Measurements from ENCODE around the gene TMEM14A. TPM values are rescaled to one million over a fixed set of nuclear protein-coding genes. Genes with fewer than 3 reads are reported as not detected.
A peak's percentile ranks its signal among the peaks of the same experiment; 100 is the strongest.

TMEM14A gene
- total and polyA plus RNA-seq, 9 of the 15 experiments (the other 6 are each of a cell fraction or from before 2014, with no cell fraction given) = 3.5 to 43.3 (median 8.5) TPM

DNA sequence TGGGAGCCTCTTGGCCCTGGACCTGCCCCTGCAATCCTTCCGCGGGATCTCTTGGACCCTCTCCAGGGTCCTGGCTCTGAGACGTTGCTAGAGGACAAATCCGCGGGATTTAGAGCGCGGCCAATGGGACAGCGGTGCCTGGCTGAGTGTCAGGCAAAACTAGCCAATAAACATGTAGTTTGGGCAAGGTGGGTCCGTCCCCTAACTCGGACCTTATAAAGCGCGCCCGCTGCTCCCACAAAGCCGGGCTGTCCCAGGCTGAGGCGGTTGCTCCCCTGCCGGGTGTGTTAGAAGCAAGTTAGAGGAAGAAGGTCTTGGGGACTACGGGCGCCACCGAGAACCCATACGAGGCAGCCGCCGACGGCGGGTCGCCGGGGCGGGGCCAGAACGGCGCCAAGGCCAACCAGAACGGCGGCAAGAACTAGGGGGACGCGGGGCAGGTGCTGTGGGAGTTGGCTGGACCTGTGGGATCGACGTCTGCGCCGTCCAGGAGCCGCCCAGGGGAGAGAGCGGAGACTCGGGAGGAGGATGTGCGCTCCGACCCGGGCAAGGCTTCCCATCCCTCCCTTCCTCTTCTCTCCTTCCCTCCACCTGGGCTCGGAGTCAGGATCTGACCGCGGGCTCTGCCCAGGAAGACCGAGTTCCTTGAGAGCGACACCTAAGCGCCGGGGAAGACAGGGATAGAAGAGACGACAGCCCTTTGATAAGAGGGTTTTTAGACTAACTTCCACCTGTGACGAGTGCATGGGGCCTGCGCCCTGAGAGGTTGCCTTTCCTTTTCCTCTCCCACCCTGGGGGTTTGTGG, 6.5 kb upstream of the TMEM14A start (continued):
- TF ChIP-seq RBM14 (IDR thresholded peaks at IDR 0.05; ENCODE audit: borderline replicate concordance, insufficient read depth, low read depth, low read length) (no peak), CAMTA2 (CRISPR knock-in tag; conservative IDR thresholded peaks at IDR 0.05) (no peak), ZNF324 (CRISPR knock-in tag; IDR thresholded peaks at IDR 0.05) (no peak), WHSC1 (IDR thresholded peaks at IDR 0.05; ENCODE audit: low read length) (no peak), JUNB (CRISPR knock-in tag; conservative IDR thresholded peaks at IDR 0.05) (no peak), RCOR1 (IDR thresholded peaks at IDR 0.05; ENCODE audit: borderline replicate concordance in 1 of 2, low read depth in 2 of 2, low read length in 2 of 2) (peak in 1 of 2 experiments; percentile 15; a peak in 1 of 4 replicates), ZNF41 (CRISPR knock-in tag; conservative IDR thresholded peaks at IDR 0.05) (peak; percentile 46; the same call in 1 of the 2 replicates), SMARCB1 (IDR thresholded peaks at IDR 0.05; ENCODE audit: insufficient read length, low read depth) (no peak), MAFF (IDR thresholded peaks at IDR 0.05; ENCODE audit: low read length) (no peak), ERF (CRISPR knock-in tag; IDR thresholded peaks at IDR 0.05) (no peak)
- TF ChIP-seq, protein P1, sequence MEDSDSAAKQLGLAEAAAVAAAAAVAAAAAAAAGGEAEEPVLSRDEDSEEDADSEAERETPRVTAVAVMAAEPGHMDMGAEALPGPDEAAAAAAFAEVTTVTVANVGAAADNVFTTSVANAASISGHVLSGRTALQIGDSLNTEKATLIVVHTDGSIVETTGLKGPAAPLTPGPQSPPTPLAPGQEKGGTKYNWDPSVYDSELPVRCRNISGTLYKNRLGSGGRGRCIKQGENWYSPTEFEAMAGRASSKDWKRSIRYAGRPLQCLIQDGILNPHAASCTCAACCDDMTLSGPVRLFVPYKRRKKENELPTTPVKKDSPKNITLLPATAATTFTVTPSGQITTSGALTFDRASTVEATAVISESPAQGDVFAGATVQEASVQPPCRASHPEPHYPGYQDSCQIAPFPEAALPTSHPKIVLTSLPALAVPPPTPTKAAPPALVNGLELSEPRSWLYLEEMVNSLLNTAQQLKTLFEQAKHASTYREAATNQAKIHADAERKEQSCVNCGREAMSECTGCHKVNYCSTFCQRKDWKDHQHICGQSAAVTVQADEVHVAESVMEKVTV (CRISPR knock-in tag; IDR thresholded peaks at IDR 0.05) = no peak
- TF ChIP-seq, protein P2, sequence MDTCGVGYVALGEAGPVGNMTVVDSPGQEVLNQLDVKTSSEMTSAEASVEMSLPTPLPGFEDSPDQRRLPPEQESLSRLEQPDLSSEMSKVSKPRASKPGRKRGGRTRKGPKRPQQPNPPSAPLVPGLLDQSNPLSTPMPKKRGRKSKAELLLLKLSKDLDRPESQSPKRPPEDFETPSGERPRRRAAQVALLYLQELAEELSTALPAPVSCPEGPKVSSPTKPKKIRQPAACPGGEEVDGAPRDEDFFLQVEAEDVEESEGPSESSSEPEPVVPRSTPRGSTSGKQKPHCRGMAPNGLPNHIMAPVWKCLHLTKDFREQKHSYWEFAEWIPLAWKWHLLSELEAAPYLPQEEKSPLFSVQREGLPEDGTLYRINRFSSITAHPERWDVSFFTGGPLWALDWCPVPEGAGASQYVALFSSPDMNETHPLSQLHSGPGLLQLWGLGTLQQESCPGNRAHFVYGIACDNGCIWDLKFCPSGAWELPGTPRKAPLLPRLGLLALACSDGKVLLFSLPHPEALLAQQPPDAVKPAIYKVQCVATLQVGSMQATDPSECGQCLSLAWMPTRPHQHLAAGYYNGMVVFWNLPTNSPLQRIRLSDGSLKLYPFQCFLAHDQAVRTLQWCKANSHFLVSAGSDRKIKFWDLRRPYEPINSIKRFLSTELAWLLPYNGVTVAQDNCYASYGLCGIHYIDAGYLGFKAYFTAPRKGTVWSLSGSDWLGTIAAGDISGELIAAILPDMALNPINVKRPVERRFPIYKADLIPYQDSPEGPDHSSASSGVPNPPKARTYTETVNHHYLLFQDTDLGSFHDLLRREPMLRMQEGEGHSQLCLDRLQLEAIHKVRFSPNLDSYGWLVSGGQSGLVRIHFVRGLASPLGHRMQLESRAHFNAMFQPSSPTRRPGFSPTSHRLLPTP (IDR thresholded peaks at IDR 0.05; ENCODE audit: borderline replicate concordance, extremely low read depth, insufficient read length) = no peak
- TF ChIP-seq, protein P3, sequence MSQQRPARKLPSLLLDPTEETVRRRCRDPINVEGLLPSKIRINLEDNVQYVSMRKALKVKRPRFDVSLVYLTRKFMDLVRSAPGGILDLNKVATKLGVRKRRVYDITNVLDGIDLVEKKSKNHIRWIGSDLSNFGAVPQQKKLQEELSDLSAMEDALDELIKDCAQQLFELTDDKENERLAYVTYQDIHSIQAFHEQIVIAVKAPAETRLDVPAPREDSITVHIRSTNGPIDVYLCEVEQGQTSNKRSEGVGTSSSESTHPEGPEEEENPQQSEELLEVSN (IDR thresholded peaks at IDR 0.05; ENCODE audit: borderline replicate concordance in 1 of 2, extremely low read depth in 1 of 2, insufficient read depth in 1 of 2, insufficient read length in 1 of 2, low read depth in 1 of 2, low read length in 1 of 2, poor library complexity in 1 of 2, severe bottlenecking in 1 of 2) = peak; percentile 62 to 82
- TF ChIP-seq, protein P4, sequence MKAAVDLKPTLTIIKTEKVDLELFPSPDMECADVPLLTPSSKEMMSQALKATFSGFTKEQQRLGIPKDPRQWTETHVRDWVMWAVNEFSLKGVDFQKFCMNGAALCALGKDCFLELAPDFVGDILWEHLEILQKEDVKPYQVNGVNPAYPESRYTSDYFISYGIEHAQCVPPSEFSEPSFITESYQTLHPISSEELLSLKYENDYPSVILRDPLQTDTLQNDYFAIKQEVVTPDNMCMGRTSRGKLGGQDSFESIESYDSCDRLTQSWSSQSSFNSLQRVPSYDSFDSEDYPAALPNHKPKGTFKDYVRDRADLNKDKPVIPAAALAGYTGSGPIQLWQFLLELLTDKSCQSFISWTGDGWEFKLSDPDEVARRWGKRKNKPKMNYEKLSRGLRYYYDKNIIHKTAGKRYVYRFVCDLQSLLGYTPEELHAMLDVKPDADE (conservative IDR thresholded peaks at IDR 0.05; ENCODE audit: control insufficient read depth, low read depth, low read length) = no peak
- TF ChIP-seq, protein P5, sequence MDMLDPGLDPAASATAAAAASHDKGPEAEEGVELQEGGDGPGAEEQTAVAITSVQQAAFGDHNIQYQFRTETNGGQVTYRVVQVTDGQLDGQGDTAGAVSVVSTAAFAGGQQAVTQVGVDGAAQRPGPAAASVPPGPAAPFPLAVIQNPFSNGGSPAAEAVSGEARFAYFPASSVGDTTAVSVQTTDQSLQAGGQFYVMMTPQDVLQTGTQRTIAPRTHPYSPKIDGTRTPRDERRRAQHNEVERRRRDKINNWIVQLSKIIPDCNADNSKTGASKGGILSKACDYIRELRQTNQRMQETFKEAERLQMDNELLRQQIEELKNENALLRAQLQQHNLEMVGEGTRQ (CRISPR knock-in tag; IDR thresholded peaks at IDR 0.05) = no peak
- TF ChIP-seq, protein P6, sequence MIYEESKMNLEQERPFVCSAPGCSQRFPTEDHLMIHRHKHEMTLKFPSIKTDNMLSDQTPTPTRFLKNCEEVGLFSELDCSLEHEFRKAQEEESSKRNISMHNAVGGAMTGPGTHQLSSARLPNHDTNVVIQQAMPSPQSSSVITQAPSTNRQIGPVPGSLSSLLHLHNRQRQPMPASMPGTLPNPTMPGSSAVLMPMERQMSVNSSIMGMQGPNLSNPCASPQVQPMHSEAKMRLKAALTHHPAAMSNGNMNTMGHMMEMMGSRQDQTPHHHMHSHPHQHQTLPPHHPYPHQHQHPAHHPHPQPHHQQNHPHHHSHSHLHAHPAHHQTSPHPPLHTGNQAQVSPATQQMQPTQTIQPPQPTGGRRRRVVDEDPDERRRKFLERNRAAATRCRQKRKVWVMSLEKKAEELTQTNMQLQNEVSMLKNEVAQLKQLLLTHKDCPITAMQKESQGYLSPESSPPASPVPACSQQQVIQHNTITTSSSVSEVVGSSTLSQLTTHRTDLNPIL (CRISPR knock-in tag; IDR thresholded peaks at IDR 0.05) = no peak

All from K562 (cell line).